A204.1 (cell line): ENCODE measurements around the gene CHD9NB.
"Not testable (repeated sequence)": the region's sequence is repeated elsewhere in the genome, so short reads cannot be mapped to it uniquely, and the experiment has no call there.

Experiments used
- FAIRE-seq: peaks from 2 replicates; lab custom pipeline; 2012; peaks lifted over from hg19 to GRCh38; lab: Jason Lieb, UNC

CHD9NB gene

DNA sequence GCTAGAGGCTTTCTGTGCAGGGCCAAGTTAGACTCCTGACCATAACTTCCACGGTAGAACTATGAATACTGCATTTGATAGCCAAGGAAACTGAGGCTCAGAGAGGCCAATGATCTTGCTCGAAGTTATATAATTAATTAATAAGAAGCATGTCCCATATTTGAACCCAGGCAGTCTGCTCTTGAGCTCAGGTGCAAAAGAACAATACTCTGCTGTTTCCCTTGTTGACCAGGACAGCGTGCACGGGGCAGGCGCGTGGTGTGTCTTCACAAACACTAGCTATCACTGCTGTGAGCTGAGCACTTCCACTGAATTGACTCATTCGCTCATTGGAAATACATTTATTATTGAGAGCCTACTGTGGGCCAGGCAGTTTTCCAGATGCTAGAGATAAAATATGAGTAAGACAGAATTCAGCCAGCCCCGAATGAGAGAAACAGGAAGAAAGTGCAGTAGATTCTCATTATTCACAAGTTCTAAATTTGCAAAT, 3.7 kb upstream of the CHD9NB start:
- FAIRE-seq, result no peak

GRCh38 chr16:53055541-53056391, 3.1 kb upstream of the CHD9NB start:
- no peak for FAIRE-seq

GRCh38 chr16:53054670-53055485, 2.2 kb upstream of the CHD9NB start, which contains the start of gene CHD9:
Gene CHD9 (plus strand): TSS chr16:53054991. CDS start chr16:53156090, 101,099 bp downstream.
- FAIRE-seq, result no peak

- FAIRE-seq, result no peak
These were observed 1.4 kb upstream of the CHD9NB start for GRCh38 chr16:53053967-53054669.

DNA sequence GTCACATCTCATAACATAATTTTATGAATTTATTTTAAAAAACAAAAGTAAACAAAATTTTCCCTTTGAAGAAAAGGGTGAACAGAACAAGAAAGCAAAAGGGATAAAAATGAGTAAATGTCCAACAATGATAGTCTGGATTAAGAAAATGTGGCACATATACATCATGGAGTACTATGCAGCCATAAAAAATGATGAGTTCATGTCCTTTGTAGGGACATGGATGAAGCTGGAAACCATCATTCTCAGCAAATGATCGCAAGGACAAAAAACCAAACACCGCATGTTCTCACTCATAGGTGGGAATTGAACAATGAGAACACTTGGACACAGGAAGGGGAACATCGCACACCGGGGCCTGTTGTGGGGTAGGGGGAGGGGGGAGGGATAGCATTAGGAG, 1.4 kb downstream of the CHD9NB start:
- FAIRE-seq, result not testable (repeated sequence)

GRCh38 chr16:53048139-53048915, 4.4 kb downstream of the CHD9NB start:
- no peak for FAIRE-seq

- not testable (repeated sequence) for FAIRE-seq
These were observed 5.2 kb downstream of the CHD9NB start for GRCh38 chr16:53047515-53047914.

GRCh38 chr16:53045341-53046220, 7.1 kb downstream of the CHD9NB start:
- no peak for FAIRE-seq

DNA sequence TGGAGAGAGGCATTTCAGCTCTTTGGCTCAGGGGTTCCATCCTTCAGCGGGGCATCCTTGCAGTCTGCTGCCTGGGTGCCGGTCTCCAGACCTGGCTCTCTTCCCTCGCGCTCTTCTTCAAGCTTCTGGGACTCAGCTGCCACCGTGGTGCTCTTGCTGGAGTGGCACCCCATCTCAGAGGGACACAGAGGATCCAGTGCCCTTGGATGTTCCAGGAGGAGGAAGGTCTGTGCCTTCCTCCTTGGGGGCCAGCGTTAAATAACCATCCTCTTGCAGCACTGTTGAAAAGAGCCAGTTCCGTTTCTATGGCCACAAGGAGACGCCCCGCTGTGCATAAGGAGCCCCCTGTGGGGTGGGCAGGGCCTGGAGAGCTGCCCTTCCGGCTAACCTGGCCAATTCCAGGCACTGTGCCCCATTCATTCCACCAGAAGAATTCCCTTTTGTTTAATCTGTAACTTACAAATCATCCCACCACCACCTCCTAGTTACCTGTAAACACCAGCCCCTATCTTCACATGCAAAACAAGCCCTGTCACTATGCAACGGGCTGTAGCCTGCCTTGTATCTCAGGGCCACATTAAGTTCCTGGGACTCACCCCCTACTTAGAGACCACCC, 8.6 kb downstream of the CHD9NB start:
- FAIRE-seq, result no peak

DNA sequence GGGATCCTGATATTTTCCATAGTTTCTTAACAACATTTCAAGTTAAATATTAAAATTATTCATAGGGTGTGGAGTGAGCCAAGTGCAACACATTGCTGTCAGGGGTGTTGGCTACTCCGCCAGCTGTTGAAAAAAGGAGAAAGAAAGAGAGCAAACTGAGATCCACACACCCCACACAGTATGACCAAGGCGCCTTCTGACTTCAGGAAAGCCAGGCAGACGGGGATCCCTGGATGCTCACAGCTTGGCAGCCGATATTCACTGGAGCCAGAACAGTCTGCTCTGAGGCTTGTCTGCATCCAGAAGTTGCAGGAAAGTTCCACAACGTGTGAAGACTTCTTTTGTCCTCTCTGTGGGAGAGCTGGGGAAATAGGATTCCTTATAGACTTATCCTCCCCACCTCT, 9.3 kb downstream of the CHD9NB start:
- no peak for FAIRE-seq

GRCh38 chr16:53042235-53042701, 10.4 kb downstream of the CHD9NB start:
- FAIRE-seq, result no peak

GRCh38 chr16:53041320-53042051, 11.2 kb downstream of the CHD9NB start:
- FAIRE-seq, result no peak

DNA sequence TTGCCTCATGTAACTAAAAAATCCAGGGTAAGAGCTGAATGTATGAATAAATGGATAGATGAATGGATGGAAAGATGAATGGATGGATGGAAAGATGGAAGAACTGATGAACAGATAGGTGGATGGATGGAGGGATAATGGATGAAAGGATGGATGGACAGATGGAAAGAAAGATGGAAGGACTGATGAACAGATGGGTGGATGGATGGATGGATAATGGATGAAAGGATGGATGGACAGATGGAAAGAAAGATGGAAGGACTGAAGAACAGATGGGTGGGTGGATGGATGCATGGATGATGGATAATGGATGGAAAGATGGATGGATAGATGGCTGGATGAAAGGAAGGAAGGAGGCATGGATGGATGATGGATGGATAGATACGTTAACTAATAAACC, 11.9 kb downstream of the CHD9NB start:
- FAIRE-seq, result no peak

DNA sequence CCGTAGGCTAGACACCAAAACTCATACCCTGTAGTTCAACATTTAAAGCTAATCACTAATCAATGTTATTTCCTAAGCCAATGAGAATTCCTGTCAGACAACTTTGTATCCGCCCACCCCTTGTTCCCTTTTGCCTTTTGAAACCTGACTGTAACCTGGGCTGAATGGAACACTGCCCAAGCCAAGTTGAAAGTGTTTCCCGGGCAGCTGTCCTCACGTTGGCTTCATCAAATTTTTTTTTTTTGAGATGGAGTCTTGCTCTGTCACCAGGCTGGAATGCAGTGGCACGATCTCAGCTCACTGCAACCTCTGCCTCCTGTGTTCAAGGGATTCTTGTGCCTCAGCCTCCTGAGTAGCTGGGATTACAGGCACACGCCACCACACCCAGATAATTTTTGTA, 16.0 kb downstream of the CHD9NB start:
- not testable (repeated sequence) for FAIRE-seq

DNA sequence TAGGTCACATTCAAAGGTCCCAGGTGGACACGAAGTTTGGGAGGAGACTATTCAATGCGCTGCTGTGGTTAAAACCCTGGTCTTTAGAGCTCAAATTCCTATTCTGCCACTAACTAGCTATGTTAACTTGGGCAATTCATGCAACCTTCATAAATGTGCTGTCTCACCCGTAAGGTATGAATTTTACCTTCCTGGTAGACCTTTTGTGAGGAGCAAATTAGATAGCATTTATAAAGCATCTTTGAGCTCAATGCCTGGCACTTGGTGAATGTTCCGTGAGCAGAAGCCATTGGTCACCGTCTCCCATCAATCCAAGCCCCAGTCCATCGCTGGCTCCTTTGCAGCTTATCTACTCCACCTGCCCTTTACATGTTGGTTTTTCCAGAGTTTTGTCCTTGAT, 16.6 kb downstream of the CHD9NB start:
- FAIRE-seq, result no peak

- no peak for FAIRE-seq
These were observed 17.3 kb downstream of the CHD9NB start for GRCh38 chr16:53035176-53035942.

DNA sequence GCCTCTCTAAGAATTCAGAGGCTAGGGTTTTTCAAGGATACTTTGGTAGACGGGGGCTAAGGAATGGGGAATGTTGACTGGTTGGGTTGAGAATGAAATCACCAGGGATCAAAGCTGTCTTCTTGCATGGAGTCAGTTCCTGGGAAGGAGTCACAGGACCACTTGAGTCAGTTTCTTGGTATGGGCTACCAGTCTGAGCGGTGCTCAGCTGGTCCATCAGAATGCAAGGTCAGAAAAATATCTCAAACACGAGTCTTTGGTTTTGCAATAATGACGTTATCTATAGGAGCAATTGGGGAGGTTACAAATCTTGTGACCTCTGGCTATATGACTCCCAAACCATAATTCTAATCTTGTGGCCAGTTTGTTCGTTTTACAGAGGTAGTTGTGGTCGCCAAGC, 18.4 kb downstream of the CHD9NB start:
- no peak for FAIRE-seq

DNA sequence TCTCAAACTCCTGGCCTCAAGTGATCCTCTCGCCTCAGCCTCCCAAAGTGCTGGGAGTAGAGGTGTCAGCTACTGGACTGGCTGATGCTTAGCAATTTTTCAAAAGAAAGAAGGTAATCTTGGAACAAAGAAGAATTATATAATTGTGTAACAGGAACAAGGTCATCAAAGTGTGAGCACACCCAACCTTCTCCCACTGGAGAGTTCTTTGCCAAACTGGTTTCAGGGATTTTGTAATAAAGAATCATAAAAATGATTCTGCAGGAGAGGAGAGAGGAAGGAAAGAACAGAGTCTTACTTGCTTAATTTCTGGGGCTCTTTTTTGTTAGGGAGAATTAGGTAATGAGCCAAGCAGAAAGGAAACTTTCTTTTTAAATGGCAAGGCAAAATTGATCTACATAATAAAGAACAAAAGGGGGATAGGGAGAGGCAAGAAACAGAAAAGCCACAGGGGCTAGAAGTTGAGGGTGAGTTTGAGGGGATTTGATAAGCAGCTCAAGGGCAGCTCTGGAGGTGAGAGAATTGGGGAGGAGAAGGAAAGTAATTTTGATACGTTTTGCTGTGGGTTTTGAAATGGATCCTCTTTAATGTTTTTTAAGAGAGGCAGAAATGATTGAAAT, 21.3 kb downstream of the CHD9NB start:
- FAIRE-seq, result no peak
